ENCODE data around the gene TAC3.
"Not testable (repeated sequence)": the region's sequence is repeated elsewhere in the genome, so short reads cannot be mapped to it uniquely, and the experiment has no call there.

The TAC3 gene

GRCh38 chr12:56987551-56988053 lies 28.7 kb downstream of the TAC3 start:
- TF ChIP-seq, protein P1, sequence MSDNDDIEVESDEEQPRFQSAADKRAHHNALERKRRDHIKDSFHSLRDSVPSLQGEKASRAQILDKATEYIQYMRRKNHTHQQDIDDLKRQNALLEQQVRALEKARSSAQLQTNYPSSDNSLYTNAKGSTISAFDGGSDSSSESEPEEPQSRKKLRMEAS (IDR thresholded peaks at IDR 0.05; ENCODE audit: low read depth, low read length), result no peak
- TF ChIP-seq POLR2A (IDR thresholded peaks at IDR 0.05; ENCODE audit: extremely low read depth, insufficient read length), result no peak
- no peak for TF ChIP-seq MYC (IDR thresholded peaks at IDR 0.05; ENCODE audit: low read depth, low read length)
- TF ChIP-seq, protein P2, sequence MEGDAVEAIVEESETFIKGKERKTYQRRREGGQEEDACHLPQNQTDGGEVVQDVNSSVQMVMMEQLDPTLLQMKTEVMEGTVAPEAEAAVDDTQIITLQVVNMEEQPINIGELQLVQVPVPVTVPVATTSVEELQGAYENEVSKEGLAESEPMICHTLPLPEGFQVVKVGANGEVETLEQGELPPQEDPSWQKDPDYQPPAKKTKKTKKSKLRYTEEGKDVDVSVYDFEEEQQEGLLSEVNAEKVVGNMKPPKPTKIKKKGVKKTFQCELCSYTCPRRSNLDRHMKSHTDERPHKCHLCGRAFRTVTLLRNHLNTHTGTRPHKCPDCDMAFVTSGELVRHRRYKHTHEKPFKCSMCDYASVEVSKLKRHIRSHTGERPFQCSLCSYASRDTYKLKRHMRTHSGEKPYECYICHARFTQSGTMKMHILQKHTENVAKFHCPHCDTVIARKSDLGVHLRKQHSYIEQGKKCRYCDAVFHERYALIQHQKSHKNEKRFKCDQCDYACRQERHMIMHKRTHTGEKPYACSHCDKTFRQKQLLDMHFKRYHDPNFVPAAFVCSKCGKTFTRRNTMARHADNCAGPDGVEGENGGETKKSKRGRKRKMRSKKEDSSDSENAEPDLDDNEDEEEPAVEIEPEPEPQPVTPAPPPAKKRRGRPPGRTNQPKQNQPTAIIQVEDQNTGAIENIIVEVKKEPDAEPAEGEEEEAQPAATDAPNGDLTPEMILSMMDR (IDR thresholded peaks at IDR 0.05; ENCODE audit: low read depth, low read length), result peak; percentile 96
- DNase-seq (ENCODE audit: low read depth), result peak; percentile 84
- H3K4me3 ChIP-seq (ENCODE audit: low read depth, low read length), result no peak overlapping the region

GRCh38 chr12:56987011-56987410 lies 29.3 kb downstream of the TAC3 start:
- no peak overlapping the region for H3K4me3 ChIP-seq (ENCODE audit: low read depth, low read length)
- DNase-seq (ENCODE audit: low read depth), result no peak
- no peak for TF ChIP-seq MYC (IDR thresholded peaks at IDR 0.05; ENCODE audit: low read depth, low read length)
- TF ChIP-seq POLR2A (IDR thresholded peaks at IDR 0.05; ENCODE audit: extremely low read depth, insufficient read length), result no peak
- TF ChIP-seq, protein P2 (IDR thresholded peaks at IDR 0.05; ENCODE audit: low read depth, low read length), result no peak
- TF ChIP-seq, protein P1 (IDR thresholded peaks at IDR 0.05; ENCODE audit: low read depth, low read length), result no peak

GRCh38 chr12:56985714-56986113 lies 30.6 kb downstream of the TAC3 start:
- H3K4me3 ChIP-seq (ENCODE audit: low read depth, low read length); DNase-seq (ENCODE audit: low read depth): not testable (repeated sequence)

DNA sequence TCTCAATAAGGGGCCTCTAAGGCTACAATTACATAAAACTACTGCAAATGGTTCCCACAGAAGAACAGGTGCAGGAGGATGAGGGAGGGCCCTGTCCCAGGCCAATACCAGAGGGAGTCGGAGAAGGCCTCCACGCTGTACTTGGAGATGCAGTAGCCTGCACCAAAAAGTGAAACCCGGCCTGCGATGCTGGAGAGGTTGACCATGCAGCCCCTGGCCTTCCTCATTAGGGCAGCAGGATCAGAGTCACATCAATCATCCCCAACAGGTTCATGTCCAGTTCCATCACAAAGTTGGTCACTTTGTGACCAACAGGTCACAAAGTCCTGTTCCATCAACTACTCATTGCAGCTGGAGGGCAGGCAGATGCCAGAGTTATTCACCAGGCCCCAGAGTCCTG lies 32.9 kb downstream of the TAC3 start:
- DNase-seq (ENCODE audit: low read depth), result no peak
- TF ChIP-seq POLR2A (IDR thresholded peaks at IDR 0.05; ENCODE audit: extremely low read depth, insufficient read length), result no peak
- TF ChIP-seq, protein P1 (IDR thresholded peaks at IDR 0.05; ENCODE audit: low read depth, low read length), result no peak
- TF ChIP-seq MYC (IDR thresholded peaks at IDR 0.05; ENCODE audit: low read depth, low read length), result no peak
- TF ChIP-seq, protein P2 (IDR thresholded peaks at IDR 0.05; ENCODE audit: low read depth, low read length), result no peak
- no peak overlapping the region for H3K4me3 ChIP-seq (ENCODE audit: low read depth, low read length)

DNA sequence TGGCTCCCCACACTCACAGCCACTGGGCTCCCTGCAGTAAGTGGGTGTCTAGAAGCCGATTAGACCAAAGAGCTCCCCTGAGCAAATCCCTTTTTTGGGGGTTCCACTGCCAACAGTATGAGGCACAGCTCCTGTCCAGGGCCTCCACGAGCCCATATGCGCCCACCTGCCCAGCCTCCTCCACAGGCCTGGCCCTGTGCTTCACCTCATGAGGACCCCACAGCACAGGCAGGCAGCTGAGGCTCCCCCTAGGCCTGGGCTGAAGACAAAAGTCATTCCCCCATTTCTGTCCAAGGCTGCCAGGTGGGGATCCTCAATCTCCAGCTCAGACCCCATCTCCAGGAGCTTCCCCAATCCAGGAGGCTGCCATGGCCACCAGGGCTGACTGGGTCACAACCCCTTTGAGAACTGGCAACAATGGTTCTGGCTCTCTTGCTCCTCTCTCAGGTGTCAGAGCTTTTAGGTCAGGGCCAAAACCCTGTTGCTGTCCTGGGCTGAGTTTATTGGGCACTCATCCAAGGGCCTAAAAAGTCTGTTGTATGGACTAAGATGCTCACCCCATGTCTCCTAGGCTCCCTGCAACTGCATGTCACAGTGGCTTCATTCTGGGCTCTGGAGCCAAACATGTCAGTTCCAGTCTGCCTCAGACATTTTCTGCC lies 33.6 kb downstream of the TAC3 start:
- H3K4me3 ChIP-seq (ENCODE audit: low read depth, low read length); DNase-seq (ENCODE audit: low read depth): not testable (repeated sequence)

- TF ChIP-seq POLR2A (IDR thresholded peaks at IDR 0.05; ENCODE audit: extremely low read depth, insufficient read length), result no peak
- TF ChIP-seq, protein P1 (IDR thresholded peaks at IDR 0.05; ENCODE audit: low read depth, low read length), result no peak
- TF ChIP-seq, protein P2 (IDR thresholded peaks at IDR 0.05; ENCODE audit: low read depth, low read length), result no peak
- no peak for TF ChIP-seq MYC (IDR thresholded peaks at IDR 0.05; ENCODE audit: low read depth, low read length)
- DNase-seq (ENCODE audit: low read depth), result no peak
- no peak overlapping the region for H3K4me3 ChIP-seq (ENCODE audit: low read depth, low read length)
Observed at GRCh38 chr12:56980941-56981530, 35.3 kb downstream of the TAC3 start.

DNA sequence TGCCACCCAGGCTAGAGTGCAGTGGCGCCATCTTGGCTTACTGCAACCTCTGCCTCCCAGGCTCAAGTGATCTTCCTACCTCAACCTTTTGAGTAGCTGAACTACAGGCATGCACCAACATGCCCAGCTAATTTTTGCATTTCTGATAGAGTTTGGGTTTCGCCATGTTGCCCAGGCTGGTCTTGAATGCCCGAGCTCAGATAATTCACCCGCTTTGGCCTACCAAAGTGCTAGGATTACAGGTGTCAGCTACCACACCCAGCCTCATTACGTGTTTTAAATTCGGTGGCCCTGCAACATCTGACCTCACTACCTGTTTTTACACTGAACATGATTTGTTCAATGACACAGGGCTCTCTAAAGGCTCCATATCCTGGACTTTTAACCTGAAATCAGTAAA lies 36.1 kb downstream of the TAC3 start:
- TF ChIP-seq, protein P2 (IDR thresholded peaks at IDR 0.05; ENCODE audit: low read depth, low read length), result no peak
- TF ChIP-seq MYC (IDR thresholded peaks at IDR 0.05; ENCODE audit: low read depth, low read length), result no peak
- TF ChIP-seq POLR2A (IDR thresholded peaks at IDR 0.05; ENCODE audit: extremely low read depth, insufficient read length), result no peak
- TF ChIP-seq, protein P1 (IDR thresholded peaks at IDR 0.05; ENCODE audit: low read depth, low read length), result no peak
- DNase-seq (ENCODE audit: low read depth), result no peak
- H3K4me3 ChIP-seq (ENCODE audit: low read depth, low read length), result no peak overlapping the region

All from NB4 (cell line).